Measurements from ENCODE around the gene CHMP2A. TPM values are rescaled to one million over a fixed set of nuclear protein-coding genes. Genes with fewer than 3 reads are reported as not detected.

The CHMP2A gene
- total RNA-seq, 1 donor: 106 TPM

DNA sequence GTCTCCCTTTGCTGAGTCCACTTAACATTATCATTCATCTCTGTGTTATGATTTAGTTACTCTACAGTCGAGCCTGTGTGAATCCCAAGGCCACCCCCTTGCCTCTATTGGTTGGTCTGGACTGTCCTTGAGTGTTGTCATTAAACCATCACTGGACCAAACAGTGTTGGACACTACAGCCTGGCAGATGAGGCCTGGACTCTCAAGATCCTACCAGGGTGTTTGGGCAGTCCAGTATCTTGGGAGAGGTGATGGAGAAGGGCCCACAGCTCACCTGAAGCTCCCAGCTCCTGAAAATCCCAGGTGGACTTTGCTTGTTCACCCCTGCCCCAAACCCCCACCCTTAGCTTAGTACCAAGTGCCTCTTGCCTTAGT is 3.8 kb downstream of the CHMP2A start:
- Histone ChIP-seq H3K36me3 (ENCODE audit: insufficient read depth, low read length) (peaks cover 70% of the 10 kb centered on the region), H2AFZ (ENCODE audit: low read length) (no peak overlapping the region), H3K4me1 (ENCODE audit: insufficient read depth, low read length) (peaks cover 25% of the 10 kb centered on the region), H3K4me3 (ENCODE audit: insufficient read depth, low read length) (no peak overlapping the region), H3K79me2 (ENCODE audit: insufficient read depth, low read length) (peaks cover 86% of the 10 kb centered on the region), H3K27me3 (ENCODE audit: insufficient read depth, low read length) (no peaks in the 10 kb centered on the region), H3K27ac (ENCODE audit: low read depth, low read length) (no peak overlapping the region), H4K20me1 (ENCODE audit: insufficient read depth, low read length) (peaks cover 44% of the 10 kb centered on the region), H3K4me2 (ENCODE audit: insufficient read depth, low read length) (no peak overlapping the region), H3K9me3 (ENCODE audit: low read depth, low read length) (no peaks in the 10 kb centered on the region)
- TF ChIP-seq CTCF (IDR thresholded peaks at IDR 0.05; ENCODE audit: extremely low read depth, low read depth, low read length): no peak
- peak; percentile 26 for DNase-seq (ENCODE audit: insufficient read length, low spot score, missing footprints)

DNA sequence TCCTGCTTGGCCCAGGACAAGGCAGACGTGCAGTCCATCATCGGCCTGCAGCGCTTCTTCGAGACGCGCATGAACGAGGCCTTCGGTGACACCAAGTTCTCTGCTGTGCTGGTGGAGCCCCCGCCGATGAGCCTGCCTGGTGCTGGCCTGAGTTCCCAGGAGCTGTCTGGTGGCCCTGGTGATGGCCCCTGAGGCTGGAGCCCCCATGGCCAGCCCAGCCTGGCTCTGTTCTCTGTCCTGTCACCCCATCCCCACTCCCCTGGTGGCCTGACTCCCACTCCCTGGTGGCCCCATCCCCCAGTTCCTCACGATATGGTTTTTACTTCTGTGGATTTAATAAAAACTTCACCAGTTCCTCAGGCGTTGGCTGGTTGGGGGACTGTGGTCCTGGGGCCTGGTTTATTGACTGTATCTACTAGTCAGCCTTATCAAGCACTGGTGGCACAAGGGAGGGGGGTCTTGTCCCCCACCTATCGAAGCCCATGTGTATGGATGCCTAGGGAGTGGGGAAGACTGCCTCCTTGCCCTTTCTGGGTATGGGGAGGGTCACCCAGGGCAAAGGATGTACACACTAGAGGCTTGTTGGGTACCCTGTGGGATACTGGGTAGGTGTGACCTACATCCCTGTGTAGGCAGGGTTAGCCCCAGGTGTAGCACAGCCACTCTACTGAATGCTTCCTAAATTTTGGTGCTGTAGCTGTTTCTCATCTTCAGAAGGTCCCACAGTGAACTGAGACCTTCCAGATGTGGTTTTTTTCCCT is 4.4 kb downstream of the CHMP2A start:
- no peak overlapping the region for H3K27ac ChIP-seq (ENCODE audit: low read depth, low read length)
- DNase-seq (ENCODE audit: insufficient read length, low spot score, missing footprints): peak; percentile 74
- peaks cover 70% of the 10 kb centered on the region for H3K36me3 ChIP-seq (ENCODE audit: insufficient read depth, low read length)
- H3K4me2 ChIP-seq (ENCODE audit: insufficient read depth, low read length): no peak overlapping the region
- no peak for TF ChIP-seq CTCF (IDR thresholded peaks at IDR 0.05; ENCODE audit: extremely low read depth, low read depth, low read length)
- peaks cover 86% of the 10 kb centered on the region for H3K79me2 ChIP-seq (ENCODE audit: insufficient read depth, low read length)
- no peak overlapping the region for H3K4me3 ChIP-seq (ENCODE audit: insufficient read depth, low read length)
- no peaks in the 10 kb centered on the region for H3K27me3 ChIP-seq (ENCODE audit: insufficient read depth, low read length)
- peaks cover 30% of the 10 kb centered on the region for H3K4me1 ChIP-seq (ENCODE audit: insufficient read depth, low read length)
- H3K9me3 ChIP-seq (ENCODE audit: low read depth, low read length): no peaks in the 10 kb centered on the region
- no peak overlapping the region for H2AFZ ChIP-seq (ENCODE audit: low read length)
- H4K20me1 ChIP-seq (ENCODE audit: insufficient read depth, low read length): peaks cover 50% of the 10 kb centered on the region

GRCh38 chr19:58549664-58550361 is 5.1 kb downstream of the CHMP2A start:
- H3K9me3 ChIP-seq (ENCODE audit: low read depth, low read length): no peaks in the 10 kb centered on the region
- no peak overlapping the region for H3K4me2 ChIP-seq (ENCODE audit: insufficient read depth, low read length)
- H3K4me1 ChIP-seq (ENCODE audit: insufficient read depth, low read length): peaks cover 27% of the 10 kb centered on the region
- no peaks in the 10 kb centered on the region for H3K27me3 ChIP-seq (ENCODE audit: insufficient read depth, low read length)
- peaks cover 71% of the 10 kb centered on the region for H3K36me3 ChIP-seq (ENCODE audit: insufficient read depth, low read length)
- H3K4me3 ChIP-seq (ENCODE audit: insufficient read depth, low read length): no peak overlapping the region
- peak; percentile 60 for DNase-seq (ENCODE audit: insufficient read length, low spot score, missing footprints)
- H3K79me2 ChIP-seq (ENCODE audit: insufficient read depth, low read length): peaks cover 89% of the 10 kb centered on the region
- TF ChIP-seq CTCF (IDR thresholded peaks at IDR 0.05; ENCODE audit: extremely low read depth, low read depth, low read length): no peak
- H3K27ac ChIP-seq (ENCODE audit: low read depth, low read length): no peak overlapping the region
- peaks cover 57% of the 10 kb centered on the region for H4K20me1 ChIP-seq (ENCODE audit: insufficient read depth, low read length)
- H2AFZ ChIP-seq (ENCODE audit: low read length): no peak overlapping the region
